ENCODE measurements around the gene CHGA.

CHGA gene

DNA sequence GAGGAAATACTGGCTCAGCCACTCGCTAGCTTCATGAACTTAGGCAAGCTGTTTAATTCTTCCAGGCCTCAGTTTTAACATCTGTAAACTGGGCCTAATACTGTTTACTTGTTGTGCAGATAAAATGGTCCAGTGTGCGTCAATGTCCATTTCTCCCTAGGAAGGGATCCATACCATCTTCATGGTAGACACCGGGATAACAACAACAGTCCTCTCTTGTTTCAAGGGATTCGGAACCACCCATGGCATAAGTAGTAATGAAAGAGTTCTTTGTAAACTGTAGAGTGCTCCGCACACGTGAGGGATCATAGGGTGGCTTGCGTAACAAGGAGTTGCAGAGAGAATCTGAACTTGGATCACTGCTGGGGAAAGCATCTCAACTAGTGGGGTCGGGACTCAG, 17.3 kb upstream of the CHGA start:
- no peak for DNase-seq (ENCODE audit: low spot score)

DNA sequence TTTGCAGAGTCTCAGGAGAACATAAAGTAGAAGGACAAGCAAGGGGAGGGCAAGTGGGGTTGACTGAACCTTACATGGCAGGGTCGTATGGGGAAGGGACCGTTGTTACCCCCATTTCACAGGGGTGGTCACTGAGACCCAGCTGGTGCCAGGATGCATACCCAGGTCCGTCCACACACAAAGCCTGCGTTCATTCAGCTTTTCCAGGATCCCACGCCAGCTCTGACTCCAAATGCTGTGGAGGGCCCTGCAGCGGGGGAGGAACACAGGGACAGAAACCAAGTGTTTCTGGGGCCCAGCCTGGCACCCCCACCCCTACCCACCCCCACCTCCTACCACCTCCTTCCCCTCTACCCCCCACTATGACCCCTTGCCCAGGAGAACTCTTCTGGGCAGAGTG, 16.5 kb upstream of the CHGA start:
- no peak for DNase-seq (ENCODE audit: low spot score)

DNA sequence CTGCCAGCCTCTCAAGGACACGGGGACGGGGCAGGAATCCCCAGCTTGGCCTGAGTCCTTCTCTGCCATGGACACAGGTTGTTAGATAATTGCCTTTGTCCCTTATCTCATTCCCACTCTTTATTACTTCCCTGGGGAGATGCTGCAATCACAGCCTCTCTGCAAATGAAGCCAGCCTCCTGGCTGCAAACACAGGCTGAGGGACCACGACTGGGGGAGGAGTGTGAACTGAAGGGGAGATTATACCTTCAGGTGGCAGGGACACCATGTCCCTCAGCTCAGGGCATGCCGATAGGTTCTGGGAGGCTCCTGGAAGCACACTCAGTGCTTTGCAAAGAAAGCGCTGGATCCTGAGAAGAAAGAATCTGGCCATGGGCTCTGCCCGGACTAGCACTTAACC, 16.1 kb upstream of the CHGA start:
- no peak for DNase-seq (ENCODE audit: low spot score)

DNA sequence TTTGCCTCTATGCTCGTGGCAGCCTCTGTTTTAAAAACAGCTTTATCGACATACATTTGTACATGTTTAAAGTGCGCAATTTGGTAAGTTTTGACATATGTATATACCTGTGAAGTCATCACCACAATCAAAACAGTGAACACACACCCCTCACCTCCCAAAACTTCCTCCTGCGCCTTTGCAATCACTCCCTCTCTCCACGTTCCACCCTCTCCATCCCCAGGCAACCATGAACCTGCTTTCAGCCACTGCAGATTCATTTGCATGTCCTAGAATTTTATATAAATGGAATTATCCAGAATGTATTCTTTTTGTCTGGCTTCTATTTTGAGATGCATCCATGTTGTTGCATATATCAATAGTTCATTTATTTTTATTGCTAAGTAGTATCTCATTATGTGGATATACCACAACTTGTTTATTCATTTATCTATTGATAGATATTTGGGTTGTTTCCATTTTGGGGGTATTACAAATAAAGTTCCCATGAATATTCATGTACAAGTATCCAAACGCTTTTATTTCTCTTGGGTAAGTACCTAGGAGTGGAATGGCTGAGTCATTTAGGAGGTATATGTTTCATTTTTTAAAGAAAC, 15.5 kb upstream of the CHGA start:
- DNase-seq (ENCODE audit: low spot score), result no peak

DNA sequence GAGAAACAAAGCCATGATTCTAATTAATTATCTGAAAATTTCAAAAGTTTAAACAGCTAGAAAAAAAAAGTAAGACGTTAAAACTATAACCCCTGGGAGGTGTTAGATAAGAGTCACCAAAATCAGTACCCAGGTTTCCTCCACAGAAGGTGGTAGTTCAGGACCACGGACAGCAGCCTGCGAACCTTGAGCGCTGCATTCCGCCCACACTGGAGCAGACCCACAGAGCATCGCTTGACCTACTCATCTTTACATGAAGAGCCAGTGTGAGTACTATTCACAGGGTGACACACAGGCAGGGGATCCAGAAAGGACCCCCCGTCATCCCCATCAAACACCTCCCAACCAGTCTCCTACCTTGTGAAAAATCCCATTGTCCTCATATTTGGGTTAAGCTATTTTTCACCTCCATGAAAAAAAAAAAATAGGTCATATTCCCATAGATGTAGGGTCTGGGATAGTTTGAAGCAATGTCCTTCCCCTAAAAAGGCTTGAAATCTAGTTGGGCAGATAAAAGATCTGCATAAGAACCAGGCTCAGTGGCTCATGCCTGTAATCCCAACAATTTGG, 8.8 kb upstream of the CHGA start:
- DNase-seq (ENCODE audit: low spot score), result no peak

DNA sequence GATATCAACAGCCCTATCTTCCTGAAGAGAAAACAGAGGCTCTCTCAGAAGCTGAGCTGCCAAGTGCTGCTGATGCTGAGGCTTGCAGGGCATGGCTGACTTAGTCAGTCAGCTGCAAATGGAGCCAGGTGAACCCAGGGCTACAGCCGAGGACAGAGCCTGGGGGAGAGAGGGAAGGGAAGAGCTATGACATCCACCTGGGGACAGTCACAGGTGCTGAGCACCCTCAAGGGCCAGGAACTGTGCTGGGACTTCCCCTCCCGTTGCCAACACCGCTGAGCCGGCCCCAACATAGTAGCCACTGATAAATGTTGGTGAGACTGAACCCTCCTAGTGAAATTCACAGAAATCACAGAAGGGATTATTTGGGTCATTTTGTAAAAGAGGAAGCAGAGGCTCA, 6.7 kb upstream of the CHGA start:
- no peak for DNase-seq (ENCODE audit: low spot score)

DNA sequence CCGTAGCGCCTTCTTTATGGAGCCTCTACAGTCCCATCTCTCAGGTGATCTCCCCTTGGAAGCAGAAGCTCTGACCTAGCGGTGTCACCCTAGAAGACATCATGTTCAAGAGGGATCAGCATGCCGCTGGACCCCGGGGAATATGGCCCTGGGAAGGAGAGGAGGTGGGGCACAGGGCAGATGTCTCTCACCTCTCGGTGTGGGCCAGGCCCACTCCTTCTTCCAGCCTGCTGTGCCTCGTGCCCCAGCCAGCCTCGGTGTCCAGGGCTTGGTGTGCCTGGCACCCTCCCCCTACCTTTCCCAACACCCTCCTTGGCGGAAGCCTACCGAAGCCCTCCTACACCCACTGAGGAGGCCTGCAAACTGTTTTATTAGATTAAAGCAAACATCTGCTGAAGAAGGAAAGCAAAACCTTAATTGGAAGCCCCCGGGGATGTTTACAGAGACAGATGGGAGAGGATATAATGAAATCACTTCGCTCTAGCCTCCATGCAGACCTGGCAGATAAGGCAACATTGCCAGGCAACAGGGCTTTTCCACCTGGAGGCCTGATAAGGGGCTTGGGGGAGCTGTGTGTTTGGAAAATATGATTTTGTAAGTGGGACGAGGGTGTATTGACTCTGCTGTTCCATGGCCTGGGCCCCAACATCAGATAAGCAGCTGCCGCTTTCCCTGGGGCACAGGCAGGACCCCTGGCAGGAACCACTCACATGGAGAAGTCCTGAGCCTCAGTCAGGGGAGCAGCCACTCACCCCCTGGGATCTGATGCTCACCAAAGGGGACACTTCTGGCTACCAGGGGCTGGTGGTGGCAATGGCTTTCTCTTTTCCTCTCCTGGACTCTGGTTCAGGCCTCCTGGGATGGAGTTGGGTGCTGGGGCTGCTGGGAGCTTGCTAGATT, 5.7 kb upstream of the CHGA start:
- DNase-seq (ENCODE audit: low spot score), result no peak

DNA sequence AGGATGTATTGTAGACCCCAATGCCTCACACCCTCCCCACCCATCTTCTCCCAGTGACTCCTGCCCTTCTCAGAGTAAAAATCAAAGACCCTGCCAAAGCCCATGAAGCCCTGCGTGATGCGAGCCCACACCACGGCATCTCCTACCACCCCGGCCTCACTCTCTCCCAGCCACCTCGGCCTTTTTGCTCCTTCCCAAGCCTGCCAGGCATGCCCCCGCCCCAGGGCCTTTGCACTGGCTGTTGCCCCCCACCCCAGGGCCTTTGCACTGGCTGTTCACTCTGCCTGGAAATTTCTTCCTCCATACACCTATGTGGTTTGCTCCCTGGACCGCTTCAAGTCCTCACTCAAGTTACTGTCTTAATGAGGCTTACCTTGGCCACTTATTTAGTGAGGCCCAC, 5.0 kb upstream of the CHGA start:
- DNase-seq (ENCODE audit: low spot score), result no peak

DNA sequence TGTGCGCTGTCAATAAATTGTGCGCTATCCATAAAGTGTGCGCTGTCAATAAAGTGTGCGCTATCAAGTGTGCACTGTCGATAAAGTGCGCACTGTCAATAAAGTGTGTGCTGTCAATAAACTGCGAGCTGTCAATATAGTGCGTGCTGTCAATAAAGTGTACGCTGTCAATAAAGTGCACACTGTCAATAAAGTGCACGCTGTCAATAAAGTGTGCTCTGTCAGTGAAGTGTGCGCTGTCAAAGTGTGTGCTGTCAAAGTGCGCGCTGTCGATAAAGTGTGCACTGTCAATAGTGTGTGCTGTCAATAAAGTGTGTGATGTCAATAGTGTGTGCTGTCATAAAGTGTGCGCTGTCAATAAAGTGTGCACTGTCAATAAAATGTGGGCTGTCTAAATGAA, 2.9 kb upstream of the CHGA start:
- no peak for DNase-seq (ENCODE audit: low spot score)

DNA sequence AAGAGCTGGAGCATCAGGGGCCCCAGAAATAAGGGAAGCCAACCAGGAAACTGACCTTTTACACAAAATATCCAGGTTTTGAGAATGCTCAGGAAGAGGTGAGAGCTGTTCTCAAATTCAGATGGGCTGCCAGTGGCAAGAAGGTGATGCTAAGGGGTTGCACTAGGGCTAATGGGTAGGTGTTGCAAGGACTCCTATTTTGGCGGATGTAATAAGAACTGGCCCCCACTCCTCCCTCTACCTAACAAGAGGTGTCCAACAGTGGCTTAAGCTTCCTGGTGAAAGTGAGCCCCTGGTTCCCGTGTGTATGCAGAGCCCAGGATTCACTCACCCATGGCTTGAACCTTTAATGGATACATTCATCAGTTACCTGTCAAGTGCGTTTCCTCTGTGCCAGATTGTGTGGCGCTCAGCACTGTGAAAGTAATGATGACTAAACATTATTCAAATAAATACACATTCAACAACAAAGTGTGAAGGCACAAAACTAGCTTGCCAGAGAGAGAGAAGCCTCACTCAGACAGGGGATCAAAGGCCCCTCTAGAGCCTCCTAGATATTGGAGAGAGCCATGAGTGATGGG, 705 bp upstream of the CHGA start:
- DNase-seq (ENCODE audit: low spot score), result no peak

DNA sequence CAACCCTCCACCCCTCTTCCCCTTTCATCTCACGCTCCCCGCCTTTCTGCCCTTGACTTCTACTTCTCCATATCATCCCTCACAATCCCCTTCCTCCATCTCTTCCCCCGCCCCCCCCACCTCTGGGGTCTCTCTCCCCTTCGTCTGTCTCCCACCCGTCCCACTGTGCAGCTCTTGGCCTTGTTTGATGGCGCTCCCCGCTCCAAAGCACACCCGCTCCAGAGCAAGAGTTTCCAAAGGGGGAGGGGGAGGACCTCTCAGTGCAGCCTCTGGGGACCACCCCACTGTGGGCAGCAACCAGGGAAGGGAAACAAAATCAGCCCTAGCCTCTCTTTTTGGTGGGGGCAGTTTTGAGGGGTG, 774 bp downstream of the CHGA start:
- DNase-seq (ENCODE audit: low spot score), result no peak

DNA sequence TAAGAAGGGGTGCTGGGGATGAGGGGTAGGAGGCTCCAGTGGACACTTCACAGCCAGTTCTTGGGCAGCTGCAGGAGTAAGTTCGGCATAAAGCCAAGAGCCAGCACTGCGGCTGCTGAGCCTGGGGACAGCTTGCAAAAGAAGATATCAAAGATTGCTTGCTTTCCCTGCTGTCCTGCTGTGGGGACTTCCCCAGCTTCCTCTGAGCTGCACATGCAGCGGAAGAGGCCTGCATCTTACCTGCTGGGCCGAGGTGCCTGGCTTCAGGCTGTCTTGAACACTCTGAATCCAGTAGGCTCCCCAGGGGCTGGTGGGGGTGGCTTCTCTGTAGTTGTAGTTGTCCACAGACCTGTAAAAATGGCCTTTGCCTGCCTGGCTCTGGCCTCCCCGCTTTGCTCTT, 1.3 kb downstream of the CHGA start:
- peak; percentile 35 for DNase-seq (ENCODE audit: low spot score)

DNA sequence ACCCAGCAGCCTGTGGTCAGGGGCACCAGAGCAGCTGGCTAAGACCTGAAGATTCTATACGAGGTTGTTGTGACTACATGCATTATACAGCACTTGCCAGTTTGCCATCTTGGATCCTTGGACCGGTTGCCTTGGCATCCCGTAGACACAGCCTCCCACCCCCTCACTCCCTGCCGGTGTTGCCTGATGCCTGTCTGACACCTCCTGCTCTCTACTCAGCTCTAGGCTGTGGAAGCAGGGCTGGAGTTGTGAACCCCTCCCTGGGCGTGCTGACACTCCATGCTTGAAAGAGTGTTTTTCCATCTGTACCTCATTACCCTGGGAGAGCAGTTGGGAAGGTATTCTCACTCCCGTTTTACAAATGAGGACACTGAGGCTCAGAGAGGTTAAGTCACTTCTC, 2.5 kb downstream of the CHGA start:
- DNase-seq (ENCODE audit: low spot score), result no peak

DNA sequence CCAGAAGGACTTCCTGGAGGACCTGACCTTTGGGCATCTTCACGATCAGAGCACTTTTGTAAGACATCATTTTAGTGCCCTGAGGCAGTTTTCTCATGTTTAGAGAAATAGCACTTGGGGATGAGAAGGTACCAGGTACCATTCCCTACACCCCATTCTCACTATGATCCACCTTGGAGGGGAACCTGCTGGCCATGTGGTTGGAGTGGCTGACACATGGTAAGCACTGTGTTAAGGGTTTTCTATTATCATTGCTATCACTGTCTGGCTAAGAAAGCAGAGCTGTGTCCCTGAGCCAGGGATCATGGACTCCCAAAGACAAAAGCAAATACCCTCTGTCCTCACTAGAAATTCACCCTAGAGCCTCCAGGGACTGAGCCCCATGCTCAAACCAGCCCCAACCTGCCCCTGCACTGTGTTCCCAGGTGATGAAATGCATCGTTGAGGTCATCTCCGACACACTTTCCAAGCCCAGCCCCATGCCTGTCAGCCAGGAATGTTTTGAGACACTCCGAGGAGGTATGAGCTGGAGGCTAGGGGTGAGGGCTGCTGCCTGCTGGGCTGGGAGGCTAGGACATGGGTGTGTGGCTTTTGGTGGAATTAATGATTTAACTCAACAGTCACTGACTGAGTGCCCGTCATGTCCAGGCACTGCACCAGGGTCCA, 3.4 kb downstream of the CHGA start:
- DNase-seq (ENCODE audit: low spot score), result no peak

DNA sequence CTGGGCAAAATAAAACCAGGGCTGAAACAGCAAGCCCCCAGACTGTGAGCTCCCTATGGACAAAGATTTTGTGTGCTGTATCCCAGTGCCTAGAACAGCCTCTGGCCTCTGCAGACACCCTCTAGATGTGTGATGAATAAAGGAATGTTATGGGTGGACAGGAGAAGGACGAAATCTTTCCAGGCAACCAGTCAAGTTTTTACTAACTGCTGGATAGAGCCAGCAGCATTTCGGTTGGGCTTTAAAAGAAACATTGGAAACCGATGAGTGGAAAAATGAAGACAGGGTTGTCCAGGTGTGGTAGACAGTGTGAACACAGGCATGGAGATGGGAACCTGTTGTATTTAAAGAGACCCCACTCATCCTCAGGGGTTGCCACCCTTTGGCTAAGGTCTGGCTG, 4.0 kb downstream of the CHGA start:
- DNase-seq (ENCODE audit: low spot score), result no peak

DNA sequence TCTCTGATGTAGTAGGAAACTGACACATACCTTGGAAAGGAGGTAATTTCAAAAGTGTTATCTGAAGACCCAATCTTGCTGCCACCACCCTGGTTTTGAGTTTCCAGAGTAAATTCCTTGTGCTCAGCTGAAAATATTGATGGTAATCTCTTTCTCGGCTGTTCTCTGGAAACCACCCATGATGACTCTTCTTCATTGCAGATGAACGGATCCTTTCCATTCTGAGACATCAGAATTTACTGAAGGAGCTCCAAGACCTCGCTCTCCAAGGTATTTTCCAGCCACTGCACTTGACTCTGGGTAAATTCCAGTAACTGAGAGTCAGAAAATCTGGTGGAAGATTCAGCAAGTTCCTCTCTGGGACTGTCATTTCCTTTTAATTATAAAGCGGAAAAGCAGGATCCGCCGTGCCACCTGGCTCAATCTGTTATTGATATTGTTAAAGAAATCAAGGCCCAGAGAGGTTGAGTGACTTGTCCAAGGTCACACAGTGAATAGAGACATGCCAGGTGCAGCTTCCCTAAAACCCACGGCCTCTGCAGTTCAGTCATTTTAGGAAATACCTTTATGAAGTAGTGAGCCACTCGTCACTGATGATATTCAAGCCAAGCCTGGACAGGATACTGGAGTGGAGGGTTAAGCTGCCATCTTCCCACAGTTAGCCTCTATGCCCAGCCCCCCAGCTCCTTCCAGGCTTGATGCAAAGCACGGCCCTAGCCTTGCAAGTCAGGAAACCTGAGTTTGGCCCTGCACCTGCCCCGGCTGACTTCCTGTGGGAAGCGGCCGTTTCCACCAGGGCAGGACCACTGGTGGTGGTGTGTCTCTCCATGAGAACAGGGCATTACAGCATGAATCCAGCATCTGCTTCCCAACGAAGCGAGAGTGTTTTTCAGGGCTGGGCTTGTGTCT, 4.7 kb downstream of the CHGA start:
- no peak for DNase-seq (ENCODE audit: low spot score)

DNA sequence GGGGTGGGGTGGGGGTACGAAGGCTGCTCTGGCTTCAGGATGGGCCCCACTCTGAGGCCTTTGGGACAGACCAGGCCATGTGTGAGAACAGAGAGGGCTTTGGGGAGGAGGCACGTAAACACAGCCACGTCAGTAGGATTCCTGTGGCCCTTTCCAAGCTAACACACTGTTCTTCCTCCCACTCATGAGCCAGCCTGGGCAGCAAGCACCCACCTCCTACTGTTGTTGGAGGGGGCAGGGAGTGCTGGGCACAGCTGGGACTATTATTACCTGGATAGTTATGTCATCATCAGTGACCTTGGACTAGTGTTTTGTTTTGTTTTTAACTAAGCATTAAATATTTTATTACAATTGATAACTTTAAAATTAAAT, 5.3 kb downstream of the CHGA start:
- no peak for DNase-seq (ENCODE audit: low spot score)

DNA sequence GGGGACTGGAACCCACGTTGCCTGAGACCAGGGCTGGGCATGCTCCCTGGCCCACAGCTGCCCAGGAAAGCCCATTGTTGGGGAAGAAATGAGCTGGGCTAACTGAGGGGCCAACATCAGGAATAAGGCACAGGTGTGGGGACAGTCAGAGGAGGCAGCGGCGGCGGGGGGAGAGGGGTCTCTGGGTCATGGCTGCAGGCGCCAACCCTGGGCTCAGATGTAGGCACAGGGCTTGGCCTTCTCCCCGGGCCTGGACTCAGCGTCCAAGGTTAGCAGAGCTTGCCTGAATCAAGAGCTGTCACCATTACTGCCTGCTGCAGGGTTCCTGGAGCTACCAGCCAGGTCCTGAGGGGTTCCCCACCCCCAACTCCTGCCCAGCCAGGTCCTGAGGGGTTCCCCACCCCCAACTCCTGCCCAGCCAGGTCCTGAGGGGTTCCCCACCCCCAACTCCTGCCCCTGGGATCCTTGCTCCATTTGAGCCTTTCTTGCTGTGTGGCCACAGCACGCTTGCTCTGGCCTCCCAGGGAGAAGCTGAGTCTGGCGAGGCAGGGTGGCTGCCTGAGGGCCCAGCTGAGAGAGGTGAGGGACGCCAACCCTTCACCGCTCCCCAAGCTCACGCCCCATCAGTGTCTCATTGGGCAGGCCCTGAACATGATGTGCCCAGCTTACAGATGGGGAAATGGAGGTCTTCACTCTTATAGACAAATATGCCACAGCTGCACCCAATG, 6.2 kb downstream of the CHGA start:
- DNase-seq (ENCODE audit: low spot score), result no peak

DNA sequence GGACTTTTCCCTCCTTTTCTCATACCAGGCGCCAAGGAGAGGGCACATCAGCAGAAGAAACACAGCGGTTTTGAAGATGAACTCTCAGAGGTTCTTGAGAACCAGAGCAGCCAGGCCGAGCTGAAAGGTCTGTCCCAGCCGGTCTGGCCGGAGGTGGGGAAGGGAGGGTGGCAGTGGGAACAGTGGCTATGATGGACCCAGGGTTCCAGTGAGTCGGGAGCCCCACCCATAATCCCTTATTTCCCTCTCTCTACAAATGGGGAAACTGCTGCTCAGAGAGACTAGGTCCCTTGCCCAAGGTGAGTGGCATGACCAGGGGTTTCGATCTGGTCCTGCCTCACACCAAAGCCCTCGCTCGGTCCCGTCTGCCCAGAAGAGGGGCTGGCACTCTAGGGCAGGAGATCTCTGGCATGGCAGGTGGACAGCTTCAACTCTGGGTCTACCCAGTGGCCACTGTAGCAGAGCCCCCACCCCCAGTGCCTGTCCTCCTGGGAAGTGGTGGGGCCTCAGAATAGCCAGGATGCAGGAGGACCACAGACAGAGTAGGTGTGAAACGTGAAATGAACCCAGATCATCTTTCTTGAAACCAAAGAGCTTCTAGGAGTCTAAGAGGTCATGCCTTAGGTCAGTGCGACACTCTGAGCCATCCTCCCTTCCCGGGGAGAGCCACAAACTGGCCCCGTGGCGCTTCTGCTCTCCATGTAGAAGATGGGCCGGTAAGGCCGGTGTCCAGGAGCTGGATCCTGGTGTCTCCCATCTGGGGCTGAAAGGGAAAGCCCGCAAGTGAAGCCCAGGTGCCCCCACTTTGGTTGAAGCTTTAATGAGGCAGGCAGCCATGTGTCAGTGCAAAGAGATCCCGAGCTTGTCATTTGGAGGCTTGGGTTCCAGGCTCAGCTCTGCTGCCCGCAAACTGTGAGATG, 7.0 kb downstream of the CHGA start:
- no peak for DNase-seq (ENCODE audit: low spot score)
